ENCODE measurements around the gene C2orf66.
A peak's percentile ranks its signal among the peaks of the same experiment; 100 is the strongest.

The C2orf66 gene

DNA sequence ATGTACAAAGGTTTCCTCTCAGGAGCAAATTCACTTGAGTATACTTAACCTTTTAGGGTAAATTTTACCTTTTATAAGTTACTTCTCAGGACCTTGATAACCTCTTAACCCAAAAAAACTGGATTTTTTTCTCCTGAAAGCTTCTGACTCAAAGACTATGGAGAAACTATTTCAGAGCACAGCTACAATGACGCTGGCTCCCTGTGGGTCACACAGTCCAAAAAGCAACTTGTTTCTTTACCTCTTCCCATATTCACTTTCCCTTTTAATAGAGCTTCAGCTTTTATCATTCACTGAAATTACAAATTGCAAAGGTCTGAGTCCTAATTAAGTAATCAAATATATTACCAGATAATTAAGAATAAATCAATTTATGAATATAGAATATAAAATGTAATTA is 42.1 kb downstream of the C2orf66 start:
- no peak for DNase-seq (ENCODE audit: extremely low read depth, low read depth)
- TF ChIP-seq, protein P1, sequence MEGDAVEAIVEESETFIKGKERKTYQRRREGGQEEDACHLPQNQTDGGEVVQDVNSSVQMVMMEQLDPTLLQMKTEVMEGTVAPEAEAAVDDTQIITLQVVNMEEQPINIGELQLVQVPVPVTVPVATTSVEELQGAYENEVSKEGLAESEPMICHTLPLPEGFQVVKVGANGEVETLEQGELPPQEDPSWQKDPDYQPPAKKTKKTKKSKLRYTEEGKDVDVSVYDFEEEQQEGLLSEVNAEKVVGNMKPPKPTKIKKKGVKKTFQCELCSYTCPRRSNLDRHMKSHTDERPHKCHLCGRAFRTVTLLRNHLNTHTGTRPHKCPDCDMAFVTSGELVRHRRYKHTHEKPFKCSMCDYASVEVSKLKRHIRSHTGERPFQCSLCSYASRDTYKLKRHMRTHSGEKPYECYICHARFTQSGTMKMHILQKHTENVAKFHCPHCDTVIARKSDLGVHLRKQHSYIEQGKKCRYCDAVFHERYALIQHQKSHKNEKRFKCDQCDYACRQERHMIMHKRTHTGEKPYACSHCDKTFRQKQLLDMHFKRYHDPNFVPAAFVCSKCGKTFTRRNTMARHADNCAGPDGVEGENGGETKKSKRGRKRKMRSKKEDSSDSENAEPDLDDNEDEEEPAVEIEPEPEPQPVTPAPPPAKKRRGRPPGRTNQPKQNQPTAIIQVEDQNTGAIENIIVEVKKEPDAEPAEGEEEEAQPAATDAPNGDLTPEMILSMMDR (IDR thresholded peaks at IDR 0.05; ENCODE audit: low read depth, low read length) = no peak

DNA sequence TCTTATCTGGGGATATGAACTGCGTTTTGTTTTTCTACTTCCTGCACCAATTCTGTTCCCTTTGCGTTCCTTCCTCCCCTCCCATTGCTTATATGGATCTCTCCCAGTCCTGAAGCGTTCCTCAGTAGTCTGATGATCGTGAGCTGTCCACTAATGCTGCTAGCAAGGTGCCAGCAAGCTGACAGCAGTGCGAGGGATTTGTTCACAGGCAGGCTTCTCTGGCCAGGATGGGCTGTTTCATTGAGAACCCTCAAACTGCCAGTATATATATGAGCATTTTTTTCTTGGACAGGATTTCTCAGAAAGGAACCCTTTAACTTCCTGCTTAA is 49.8 kb downstream of the C2orf66 start:
- TF ChIP-seq, protein P1 (IDR thresholded peaks at IDR 0.05; ENCODE audit: low read depth, low read length) = no peak
- DNase-seq (ENCODE audit: extremely low read depth, low read depth) = no peak

DNA sequence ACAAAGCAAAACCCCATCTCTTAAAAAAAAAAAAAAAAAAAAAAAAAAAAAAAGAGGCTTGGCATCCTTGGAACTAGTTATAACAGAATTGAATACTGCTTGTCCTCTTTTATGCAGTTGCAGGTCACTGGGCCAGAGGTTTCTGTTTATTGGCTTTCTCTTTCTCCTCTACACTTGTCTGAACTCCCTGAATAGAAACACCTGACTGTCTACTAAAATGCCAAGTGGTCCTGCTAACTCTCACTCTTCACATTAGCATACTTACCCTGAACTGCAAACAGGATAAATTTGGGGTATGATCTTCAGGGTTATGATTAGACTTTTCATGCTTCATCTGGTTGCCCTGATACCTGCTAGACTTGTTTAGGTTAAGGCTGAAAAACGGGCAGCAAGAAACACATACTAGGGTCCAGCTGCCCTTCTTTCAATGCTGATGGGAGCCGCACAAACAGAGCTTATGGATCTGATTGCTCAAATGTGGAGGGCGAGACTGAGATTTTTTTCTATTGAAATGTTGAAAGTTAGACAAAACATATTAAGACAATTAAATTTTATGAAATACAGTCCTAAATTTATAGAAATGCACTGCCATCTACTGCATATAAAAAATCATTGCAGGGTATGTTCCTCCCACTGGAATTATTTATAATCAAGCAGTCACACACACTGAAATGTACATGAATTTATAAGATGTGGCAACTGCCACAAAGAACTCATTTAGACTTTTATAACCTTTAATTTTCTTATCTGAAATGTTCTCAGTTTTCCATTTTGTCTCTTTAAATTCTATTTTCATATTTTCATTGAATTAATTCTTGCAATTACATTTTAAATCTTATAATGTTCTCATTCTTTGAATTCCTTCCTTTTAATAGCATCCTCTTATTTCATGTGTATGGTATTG is 50.4 kb downstream of the C2orf66 start:
- TF ChIP-seq, protein P1 (IDR thresholded peaks at IDR 0.05; ENCODE audit: low read depth, low read length) = peak; percentile 39
- DNase-seq (ENCODE audit: extremely low read depth, low read depth) = peak; percentile 14

Measured in AG09319 (cell line).